Uterus (tissue), 2 donors: ENCODE data around the gene ELOVL7.

Source experiments
- POLR2A ChIP-seq, 2 donors: fragments of 450-650 bp; IDR thresholded peaks; one replicate each; pipeline ENCODE4 v1.6.1; 2016; ENCODE audit warnings: antibody characterized with exemption in 2 of 2, mild to moderate bottlenecking in 1 of 2, moderate library complexity in 1 of 2
- TF ChIP-seq, protein P1 (sequence below), 4 experiments: fragments of 200-600 bp in 2 of 4; fragments of 450-650 bp in 2 of 4; sonication (generic) in 2 of 4; IDR thresholded peaks; one replicate each; pipeline ENCODE4 v1.5.1; 2016 to 2019; ENCODE audit warnings: antibody characterized with exemption in 4 of 4, mild to moderate bottlenecking in 2 of 4, moderate library complexity in 1 of 4

DNA sequence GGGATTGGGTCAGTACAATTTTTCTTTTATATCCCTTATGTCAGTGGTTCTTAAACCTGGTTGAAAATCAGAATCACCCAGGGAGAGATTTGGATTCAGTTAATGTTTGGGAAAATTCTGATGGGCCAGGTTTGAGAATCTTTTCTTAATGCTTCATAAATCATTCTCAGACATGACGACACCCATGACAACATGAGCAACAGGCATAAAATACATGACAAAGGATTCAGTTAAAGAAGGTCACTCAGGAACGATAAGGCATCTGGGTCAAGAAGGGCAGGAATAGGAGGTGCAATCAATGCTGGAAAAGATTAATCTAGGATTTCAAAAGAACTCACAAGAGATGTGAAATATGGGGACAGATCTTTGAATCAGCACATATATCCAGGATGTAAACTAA lies 41.8 kb downstream of the ELOVL7 start:
- TF ChIP-seq, protein P1, sequence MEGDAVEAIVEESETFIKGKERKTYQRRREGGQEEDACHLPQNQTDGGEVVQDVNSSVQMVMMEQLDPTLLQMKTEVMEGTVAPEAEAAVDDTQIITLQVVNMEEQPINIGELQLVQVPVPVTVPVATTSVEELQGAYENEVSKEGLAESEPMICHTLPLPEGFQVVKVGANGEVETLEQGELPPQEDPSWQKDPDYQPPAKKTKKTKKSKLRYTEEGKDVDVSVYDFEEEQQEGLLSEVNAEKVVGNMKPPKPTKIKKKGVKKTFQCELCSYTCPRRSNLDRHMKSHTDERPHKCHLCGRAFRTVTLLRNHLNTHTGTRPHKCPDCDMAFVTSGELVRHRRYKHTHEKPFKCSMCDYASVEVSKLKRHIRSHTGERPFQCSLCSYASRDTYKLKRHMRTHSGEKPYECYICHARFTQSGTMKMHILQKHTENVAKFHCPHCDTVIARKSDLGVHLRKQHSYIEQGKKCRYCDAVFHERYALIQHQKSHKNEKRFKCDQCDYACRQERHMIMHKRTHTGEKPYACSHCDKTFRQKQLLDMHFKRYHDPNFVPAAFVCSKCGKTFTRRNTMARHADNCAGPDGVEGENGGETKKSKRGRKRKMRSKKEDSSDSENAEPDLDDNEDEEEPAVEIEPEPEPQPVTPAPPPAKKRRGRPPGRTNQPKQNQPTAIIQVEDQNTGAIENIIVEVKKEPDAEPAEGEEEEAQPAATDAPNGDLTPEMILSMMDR (IDR thresholded peaks at IDR 0.05) = no peak
- no peak for TF ChIP-seq POLR2A (IDR thresholded peaks at IDR 0.05)
